Esophagus muscularis mucosa (tissue), 4 donors: Measurements from ENCODE around the gene ENDOU. TPM values are rescaled to one million over a fixed set of nuclear protein-coding genes. Genes with fewer than 3 reads are reported as not detected.
A peak's percentile ranks its signal among the peaks of the same experiment; 100 is the strongest.

Source experiments
- DNase-seq: peaks from one replicate; pipeline ENCODE4 v3.0.0-alpha.2; 2017; ENCODE audit errors: extremely low spot score
- H3K27ac ChIP-seq, 4 donors: fragments of 200-600 bp; sonication (generic); replicated peaks in 1 of 4; 1 replicate in 3 of 4; 2 replicates in 1 of 4; pipeline ENCODE4 v1.5.1; 2016 to 2019; ENCODE audit warnings: mild to moderate bottlenecking in 1 of 4
- H3K27me3 ChIP-seq, 4 donors: fragments of 200-600 bp; sonication (generic); one replicate each; pipeline versions ENCODE4 v1.5.1 to v1.6.0; 2016 to 2019
- H3K36me3 ChIP-seq, 4 donors: fragments of 200-600 bp; sonication (generic); one replicate each; pipeline ENCODE4 v1.5.1; 2016 to 2019
- H3K4me1 ChIP-seq, 4 donors: fragments of 200-600 bp; sonication (generic); one replicate each; pipeline ENCODE4 v1.5.1; 2016 to 2019
- H3K4me3 ChIP-seq, 4 donors: fragments of 200-600 bp; sonication (generic); 1 replicate in 2 of 4; 2 replicates in 2 of 4; pipeline ENCODE4 v1.5.1; 2016 to 2019; ENCODE audit warnings: mild to moderate bottlenecking in 4 of 4, moderate library complexity in 1 of 4
- H3K9me3 ChIP-seq, 4 donors: fragments of 200-600 bp; sonication (generic); 1 replicate in 3 of 4; 2 replicates in 1 of 4; pipeline ENCODE4 v1.5.1; 2016 to 2019
- CTCF ChIP-seq, 3 experiments: fragments of 200-600 bp in 2 of 3; fragments of 450-650 bp in 1 of 3; sonication (generic) in 2 of 3; IDR thresholded peaks; one replicate each; pipeline ENCODE4 v1.5.1; 2017 to 2019; ENCODE audit warnings: antibody characterized with exemption in 3 of 3, mild to moderate bottlenecking in 2 of 3, moderate library complexity in 1 of 3
- EP300 ChIP-seq: sonication (generic); formaldehyde crosslinking; IDR thresholded peaks from one replicate; pipeline ENCODE4 v1.6.1; 2017; ENCODE audit warnings: antibody characterized with exemption
- POLR2A ChIP-seq: fragments of 450-650 bp; IDR thresholded peaks from one replicate; pipeline ENCODE4 v1.6.1; 2017; ENCODE audit warnings: antibody characterized with exemption, moderate library complexity, mild to moderate bottlenecking, low read depth
- POLR2AphosphoS5 ChIP-seq, 2 donors: sonication (generic); formaldehyde crosslinking; IDR thresholded peaks; one replicate each; pipeline ENCODE4 v1.6.1; 2017; ENCODE audit warnings: antibody characterized with exemption in 2 of 2
- WGBS: methylation state at CpG from one replicate; pipeline ENCODE4 v1.1.5; 2018; 5-methylcytosine and 5-hydroxymethylcytosine counted together
- intact Hi-C: fragments of 100-400 bp; cut with DNase I; formaldehyde crosslinking; loops from one replicate; pipeline ENCODE4 v1.15.1; 2023
- total RNA-seq, 4 donors: library from RNA; depleted of rRNA; stranded (reverse); fragments of >200 nt; gene quantifications; one replicate each; pipeline versions ENCODE4 v1.1.0 to v1.2.1, GENCODE V29; 2016

ENDOU gene
- total RNA-seq, 4 donors from 2014 or later = 0.39 to 2.0 TPM; not detected in 2

DNA sequence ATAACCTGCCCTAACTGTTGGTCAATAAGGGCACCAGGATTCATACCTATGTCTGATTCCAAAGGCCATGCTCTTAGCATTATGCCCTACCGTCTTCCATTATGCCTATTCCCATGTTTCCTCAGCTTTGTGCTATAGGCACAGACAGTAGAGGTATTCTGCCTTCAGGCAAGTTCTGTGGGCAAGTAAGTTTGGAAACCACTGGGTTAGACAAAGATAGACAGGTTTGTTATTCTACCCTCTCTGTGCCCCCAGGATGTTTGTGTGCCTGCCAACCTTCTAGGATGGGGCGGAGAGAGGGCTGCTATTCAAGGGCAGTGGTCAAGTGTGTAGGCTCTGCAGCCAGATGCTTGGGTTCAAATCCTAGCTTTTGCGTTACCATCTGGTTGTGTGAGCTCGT lies 28.8 kb upstream of the ENDOU start:
- TF ChIP-seq POLR2AphosphoS5 (IDR thresholded peaks at IDR 0.05) = no peak
- no peak for TF ChIP-seq CTCF (IDR thresholded peaks at IDR 0.05)
- Histone ChIP-seq H3K27me3 (no peaks in the 10 kb centered on the region), H3K4me1 (peaks cover 45 to 62% (median 52%) of the 10 kb centered on the region in 4 donors), H3K27ac (peak overlapping the region; percentile 44 to 72 (median 67)), H3K4me3 (peak overlapping the region in 2 of 4 donors; percentile 22 to 75), H3K36me3 (peaks cover 0 to 37% (median 15%) of the 10 kb centered on the region in 4 donors), H3K9me3 (no peaks in the 10 kb centered on the region)
- 84% methylated on average over 4 of the region's 4 CpGs for WGBS
- no peak for DNase-seq
- intact Hi-C loops = no loop called here

DNA sequence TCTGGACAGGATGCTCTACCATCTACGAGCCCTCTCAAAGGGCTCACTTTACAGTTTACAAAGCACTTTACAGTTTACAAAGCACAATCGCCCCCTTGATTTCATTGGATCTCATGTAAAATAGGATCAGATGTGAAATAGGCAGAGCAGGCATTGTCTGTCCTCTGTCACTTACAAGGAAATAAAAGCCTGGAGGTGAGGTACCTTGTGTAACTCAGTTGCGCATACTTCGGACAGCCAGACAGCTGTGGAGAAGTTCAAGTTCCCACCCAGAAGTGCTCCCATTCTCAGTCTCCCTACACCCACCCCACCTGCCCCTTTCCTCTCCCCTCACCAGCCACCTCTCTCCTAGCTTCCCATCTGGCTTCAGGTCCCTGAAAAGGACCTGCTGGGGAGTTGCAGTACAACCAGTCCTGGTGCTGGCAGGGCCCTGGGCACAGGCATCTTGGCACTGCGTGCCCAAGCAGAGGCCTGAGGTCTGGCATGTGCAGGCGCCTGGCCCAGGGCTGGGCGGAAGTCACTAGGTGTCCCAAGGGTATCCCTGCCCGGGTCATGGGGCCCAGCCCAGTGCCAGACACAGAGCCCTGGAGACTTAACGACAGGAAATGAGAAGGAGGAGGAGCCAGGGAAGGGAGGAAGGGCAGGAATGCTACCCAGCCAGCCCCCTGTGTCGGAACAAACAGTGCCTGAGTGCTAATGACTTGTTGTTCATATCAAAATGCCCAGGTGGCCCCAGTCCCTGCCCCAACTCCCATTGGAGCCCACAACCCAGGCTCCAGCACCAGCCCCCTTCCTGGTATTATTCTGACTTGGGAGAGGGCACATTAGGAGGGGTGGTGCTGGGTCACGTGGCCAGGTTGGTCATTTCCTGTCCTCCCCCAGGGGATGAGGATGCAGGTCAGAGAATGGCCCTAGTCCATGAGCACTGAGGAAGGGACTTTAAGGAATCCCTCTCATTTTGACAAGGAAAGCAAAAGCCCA lies 28.0 kb upstream of the ENDOU start:
- peaks cover 37 to 58% (median 46%) of the 10 kb centered on the region in 4 donors for H3K4me1 ChIP-seq

DNA sequence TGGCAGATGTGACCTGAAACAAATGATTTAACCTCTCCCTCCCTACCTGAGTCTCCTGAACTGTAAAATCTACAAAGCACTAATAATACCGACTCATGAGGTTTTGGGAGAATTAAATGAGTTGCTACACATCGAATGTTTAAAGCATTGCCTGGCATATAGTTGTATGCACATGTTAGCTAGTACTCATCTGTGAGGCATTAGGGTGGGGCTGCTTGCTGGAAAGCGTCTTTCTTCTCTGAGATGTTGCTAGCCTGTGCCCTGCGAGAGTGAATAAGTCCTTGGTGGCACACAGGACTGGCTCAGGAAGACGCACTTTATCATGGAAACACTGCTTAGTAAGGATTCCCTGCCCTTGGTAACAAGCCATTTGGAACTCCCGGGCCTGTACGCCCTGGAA lies 27.3 kb upstream of the ENDOU start:
- no peaks in the 10 kb centered on the region for H3K9me3 ChIP-seq
- no peak for DNase-seq
- no peaks in the 10 kb centered on the region for H3K27me3 ChIP-seq
- 78% methylated on average over 7 of the region's 7 CpGs for WGBS
- H3K27ac ChIP-seq = peak overlapping the region in 3 of 4 donors; percentile 28 to 72 (median 68)
- peaks cover 0 to 53% (median 24%) of the 10 kb centered on the region in 4 donors for H3K36me3 ChIP-seq
- intact Hi-C loops = no loop called here
- no peak for TF ChIP-seq EP300
- TF ChIP-seq POLR2A = no peak
- TF ChIP-seq CTCF (IDR thresholded peaks at IDR 0.05) = no peak
- TF ChIP-seq POLR2AphosphoS5 (IDR thresholded peaks at IDR 0.05) = no peak
- H3K4me3 ChIP-seq = no peak overlapping the region
- peaks cover 30 to 50% (median 39%) of the 10 kb centered on the region in 4 donors for H3K4me1 ChIP-seq

More for the DNA sequence above, 28.0 kb upstream of the ENDOU start:
- Histone ChIP-seq H3K9me3 (no peaks in the 10 kb centered on the region), H3K27me3 (no peaks in the 10 kb centered on the region), H3K36me3 (peaks cover 0 to 45% (median 20%) of the 10 kb centered on the region in 4 donors), H3K4me3 (peak overlapping the region in 1 of 4 donors; percentile 18), H3K27ac (peak overlapping the region; percentile 44 to 72 (median 67))
- intact Hi-C loops = no loop called here
- TF ChIP-seq POLR2A (no peak), POLR2AphosphoS5 (IDR thresholded peaks at IDR 0.05) (peak; percentile 28 to 49)
- WGBS = 67% methylated on average over 9 of the region's 11 CpGs
- no peak for DNase-seq

- Histone ChIP-seq H3K27me3 (no peaks in the 10 kb centered on the region), H3K9me3 (no peaks in the 10 kb centered on the region), H3K4me3 (no peak overlapping the region), H3K27ac (peak overlapping the region in 2 of 4 donors; percentile 28 to 72), H3K36me3 (peaks cover 0 to 57% (median 26%) of the 10 kb centered on the region in 4 donors), H3K4me1 (peaks cover 29 to 50% (median 37%) of the 10 kb centered on the region in 4 donors)
- no peak for DNase-seq
- 100% methylated on average over 3 of the region's 4 CpGs for WGBS
- TF ChIP-seq POLR2AphosphoS5 (IDR thresholded peaks at IDR 0.05) (no peak), EP300 (no peak), POLR2A (no peak), CTCF (IDR thresholded peaks at IDR 0.05) (no peak)
- intact Hi-C loops = no loop called here
Measured at GRCh38 chr12:47752121-47752520, 26.8 kb upstream of the ENDOU start.

DNA sequence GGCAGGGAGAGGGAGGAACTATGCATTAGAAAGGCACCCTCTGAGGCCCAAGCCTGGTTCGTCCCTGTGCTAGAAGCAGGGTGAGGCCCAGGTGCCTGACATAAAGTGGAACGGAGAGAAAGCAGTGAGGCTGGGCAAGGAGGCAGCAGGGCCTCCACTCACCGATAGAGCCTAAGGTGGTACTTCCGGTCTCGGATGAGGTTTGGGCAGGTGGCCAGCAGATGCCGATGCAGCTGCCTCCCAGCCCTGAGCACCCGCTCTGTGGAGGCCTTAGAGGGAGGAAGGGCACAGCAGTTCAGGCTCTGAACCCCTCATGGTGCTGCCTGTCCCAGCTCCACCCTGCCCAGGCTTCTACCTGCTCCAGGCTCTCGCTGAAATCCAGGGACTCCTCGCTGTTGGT lies 26.3 kb upstream of the ENDOU start:
- TF ChIP-seq CTCF (IDR thresholded peaks at IDR 0.05) = no peak
- Histone ChIP-seq H3K4me3 (no peak overlapping the region), H3K27ac (no peak overlapping the region), H3K4me1 (peaks cover 29 to 50% (median 37%) of the 10 kb centered on the region in 4 donors), H3K27me3 (no peaks in the 10 kb centered on the region), H3K36me3 (peaks cover 0 to 62% (median 29%) of the 10 kb centered on the region in 4 donors), H3K9me3 (no peaks in the 10 kb centered on the region)
- no peak for DNase-seq
- intact Hi-C loops = no loop called here
- 86% methylated on average over 7 of the region's 9 CpGs for WGBS
